Astrocyte of the cerebellum (primary cell): Measurements from ENCODE around the gene CHN2.

Experiments
- DNase-seq: peaks from one replicate; pipeline ENCODE4 v3.0.0-alpha.2; 2011; ENCODE audit warnings: low read depth
- H3K4me3 ChIP-seq: 2 replicates; pipeline ENCODE4 v1.5.1; 2011; ENCODE audit warnings: mild to moderate bottlenecking, low read depth, low read length, moderate library complexity
- CTCF ChIP-seq: IDR thresholded peaks from 2 replicates; pipeline ENCODE4 v1.5.1; 2012; ENCODE audit warnings: low read length, low read depth, moderate library complexity, mild to moderate bottlenecking; ENCODE audit errors: missing control alignments
- in situ Hi-C: cut with HindIII; loops from 2 replicates; pipeline ENCODE4 v1.10.0; 2017; ENCODE audit warnings: low sequenced_read_pairs

The CHN2 gene

GRCh38 chr7:29457565-29458011 is 263.0 kb downstream of the CHN2 start:
- no peak overlapping the region for H3K4me3 ChIP-seq
- DNase-seq, result no peak
- in situ Hi-C loops, result no loop called here
- TF ChIP-seq CTCF, result no peak

GRCh38 chr7:29458933-29459332 is 264.4 kb downstream of the CHN2 start:
- in situ Hi-C loops, result no loop called here
- H3K4me3 ChIP-seq, result no peak overlapping the region
- no peak for TF ChIP-seq CTCF
- DNase-seq, result no peak

GRCh38 chr7:29459589-29459988 is 265.0 kb downstream of the CHN2 start:
- DNase-seq, result no peak
- in situ Hi-C loops, result no loop called here
- no peak for TF ChIP-seq CTCF
- no peak overlapping the region for H3K4me3 ChIP-seq

- no peak for TF ChIP-seq CTCF
- no peak for DNase-seq
- H3K4me3 ChIP-seq, result no peak overlapping the region
- in situ Hi-C loops, result no loop called here
Measured at GRCh38 chr7:29461996-29462395, 267.4 kb downstream of the CHN2 start.

- no peak for DNase-seq
- no peak overlapping the region for H3K4me3 ChIP-seq
- TF ChIP-seq CTCF, result no peak
- in situ Hi-C loops, result no loop called here
Measured at GRCh38 chr7:29463504-29464158, 269.1 kb downstream of the CHN2 start.

GRCh38 chr7:29464753-29465152 is 270.2 kb downstream of the CHN2 start:
- no peak for DNase-seq
- TF ChIP-seq CTCF, result no peak
- no peak overlapping the region for H3K4me3 ChIP-seq
- in situ Hi-C loops, result no loop called here
